BLaER1 (cell line): ENCODE results near the gene UBE2G2.

Experiments used
- H3K27ac ChIP-seq: shearing (Covaris generic); formaldehyde crosslinking; 2 replicates; pipeline ENCODE4 v1.8.1; 2022
- H3K27me3 ChIP-seq: shearing (Covaris generic); formaldehyde crosslinking; 2 replicates; pipeline ENCODE4 v1.8.1; 2022
- H3K36me3 ChIP-seq: shearing (Covaris generic); formaldehyde crosslinking; 2 replicates; pipeline ENCODE4 v1.8.1; 2022
- H3K4me1 ChIP-seq: shearing (Covaris generic); formaldehyde crosslinking; 2 replicates; pipeline ENCODE4 v1.8.1; 2022
- H3K4me2 ChIP-seq: shearing (Covaris generic); formaldehyde crosslinking; 2 replicates; pipeline ENCODE4 v1.8.1; 2022
- H3K4me3 ChIP-seq: shearing (Covaris generic); formaldehyde crosslinking; 2 replicates; pipeline ENCODE4 v1.8.1; 2022
- H3K9ac ChIP-seq: shearing (Covaris generic); formaldehyde crosslinking; 2 replicates; pipeline ENCODE4 v1.8.1; 2022
- H3K9me3 ChIP-seq: shearing (Covaris generic); formaldehyde crosslinking; 2 replicates; pipeline ENCODE4 v1.8.1; 2022
- H4K20me1 ChIP-seq: shearing (Covaris generic); formaldehyde crosslinking; 2 replicates; pipeline ENCODE4 v1.8.1; 2022
- Cebpa-rat ChIP-seq: shearing (Covaris generic); IDR thresholded peaks from 2 replicates; pipeline ENCODE4 v1.8.1; 2022

The UBE2G2 gene

DNA sequence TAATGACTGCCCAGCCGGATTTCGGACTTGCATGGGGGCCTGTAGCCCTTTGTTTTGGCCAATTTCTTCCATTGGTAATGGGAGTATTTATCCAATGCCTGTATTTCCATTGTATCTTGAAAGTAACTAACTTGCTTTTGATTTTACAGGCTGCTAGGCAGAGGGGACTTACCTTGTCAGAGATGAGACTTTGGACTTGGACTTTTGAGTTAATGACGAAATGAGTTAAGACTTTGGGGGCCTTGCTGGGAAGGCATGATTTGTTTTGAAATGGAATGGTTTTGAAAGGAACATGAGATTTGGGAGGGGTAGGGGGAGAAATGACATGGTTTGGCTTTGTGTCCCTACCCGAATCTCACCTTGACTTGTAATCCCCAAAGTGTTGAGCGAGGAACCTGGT, 9.6 kb downstream of the UBE2G2 start:
- Histone ChIP-seq H3K27ac (no peak overlapping the region), H3K4me3 (no peak overlapping the region), H3K4me1 (peaks cover 10% of the 10 kb centered on the region), H3K9me3 (no peaks in the 10 kb centered on the region), H3K4me2 (no peak overlapping the region), H3K27me3 (no peaks in the 10 kb centered on the region), H3K9ac (no peak overlapping the region), H4K20me1 (peaks cover 100% of the 10 kb centered on the region), H3K36me3 (peaks cover 57% of the 10 kb centered on the region)
- TF ChIP-seq Cebpa-rat, result no peak

DNA sequence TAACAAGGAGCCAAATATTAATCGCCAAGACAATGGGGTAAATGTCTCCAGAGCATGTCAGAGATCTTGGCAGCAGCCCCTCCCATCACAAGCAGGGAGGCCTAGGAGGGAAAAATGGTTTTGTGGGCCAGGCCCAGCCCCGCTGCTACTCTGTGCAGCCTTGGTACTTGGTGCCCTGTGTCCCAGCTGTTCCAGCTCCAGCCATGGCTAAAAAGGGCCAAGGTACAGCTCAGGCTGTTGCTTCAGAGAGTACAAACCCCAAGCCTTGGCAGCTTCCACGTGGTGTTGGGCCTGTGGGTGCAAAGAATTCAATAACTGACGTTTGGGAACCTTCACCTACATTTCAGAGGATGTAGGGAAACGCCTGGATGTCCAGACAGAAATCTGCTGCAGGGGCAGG, 10.4 kb downstream of the UBE2G2 start:
- peaks cover 57% of the 10 kb centered on the region for H3K36me3 ChIP-seq
- H4K20me1 ChIP-seq, result peaks cover 100% of the 10 kb centered on the region

GRCh38 chr21:44790368-44790767, 11.3 kb downstream of the UBE2G2 start:
- TF ChIP-seq Cebpa-rat, result no peak
- no peak overlapping the region for H3K27ac ChIP-seq
- peaks cover 62% of the 10 kb centered on the region for H3K36me3 ChIP-seq
- no peak overlapping the region for H3K9ac ChIP-seq
- peaks cover 17% of the 10 kb centered on the region for H3K4me1 ChIP-seq
- H3K4me3 ChIP-seq, result no peak overlapping the region
- no peaks in the 10 kb centered on the region for H3K9me3 ChIP-seq
- peaks cover 100% of the 10 kb centered on the region for H4K20me1 ChIP-seq
- no peaks in the 10 kb centered on the region for H3K27me3 ChIP-seq
- H3K4me2 ChIP-seq, result no peak overlapping the region

More for the DNA sequence above, 10.4 kb downstream of the UBE2G2 start:
- Histone ChIP-seq H3K4me1 (peaks cover 10% of the 10 kb centered on the region), H3K9ac (no peak overlapping the region), H3K27ac (no peak overlapping the region), H3K4me2 (no peak overlapping the region), H3K4me3 (no peak overlapping the region), H3K9me3 (no peaks in the 10 kb centered on the region), H3K27me3 (no peaks in the 10 kb centered on the region)
- TF ChIP-seq Cebpa-rat, result no peak

DNA sequence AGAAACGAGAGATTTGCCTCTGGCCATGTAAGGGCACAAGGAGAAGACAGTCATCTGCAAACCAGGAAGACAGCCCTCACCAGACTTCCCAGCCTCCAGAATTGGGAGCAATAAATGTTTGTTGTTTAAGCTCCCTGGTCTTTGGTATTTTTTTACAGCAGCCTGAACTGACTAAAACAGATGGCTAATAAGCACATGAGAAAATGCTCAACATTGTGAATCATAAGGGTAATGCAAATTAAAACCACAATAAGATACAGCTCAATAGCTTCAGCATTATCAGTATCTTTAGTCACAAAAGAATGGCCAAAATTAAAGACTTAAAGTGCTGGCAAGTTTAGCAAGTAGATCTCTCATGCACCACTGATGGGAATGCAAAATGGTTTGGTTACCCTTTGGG, 11.7 kb downstream of the UBE2G2 start:
- Histone ChIP-seq H3K4me3 (no peak overlapping the region), H3K4me1 (peaks cover 17% of the 10 kb centered on the region), H3K36me3 (peaks cover 62% of the 10 kb centered on the region), H3K4me2 (no peak overlapping the region), H3K27me3 (no peaks in the 10 kb centered on the region), H3K27ac (no peak overlapping the region), H3K9ac (no peak overlapping the region), H4K20me1 (peaks cover 100% of the 10 kb centered on the region), H3K9me3 (no peaks in the 10 kb centered on the region)
- no peak for TF ChIP-seq Cebpa-rat

DNA sequence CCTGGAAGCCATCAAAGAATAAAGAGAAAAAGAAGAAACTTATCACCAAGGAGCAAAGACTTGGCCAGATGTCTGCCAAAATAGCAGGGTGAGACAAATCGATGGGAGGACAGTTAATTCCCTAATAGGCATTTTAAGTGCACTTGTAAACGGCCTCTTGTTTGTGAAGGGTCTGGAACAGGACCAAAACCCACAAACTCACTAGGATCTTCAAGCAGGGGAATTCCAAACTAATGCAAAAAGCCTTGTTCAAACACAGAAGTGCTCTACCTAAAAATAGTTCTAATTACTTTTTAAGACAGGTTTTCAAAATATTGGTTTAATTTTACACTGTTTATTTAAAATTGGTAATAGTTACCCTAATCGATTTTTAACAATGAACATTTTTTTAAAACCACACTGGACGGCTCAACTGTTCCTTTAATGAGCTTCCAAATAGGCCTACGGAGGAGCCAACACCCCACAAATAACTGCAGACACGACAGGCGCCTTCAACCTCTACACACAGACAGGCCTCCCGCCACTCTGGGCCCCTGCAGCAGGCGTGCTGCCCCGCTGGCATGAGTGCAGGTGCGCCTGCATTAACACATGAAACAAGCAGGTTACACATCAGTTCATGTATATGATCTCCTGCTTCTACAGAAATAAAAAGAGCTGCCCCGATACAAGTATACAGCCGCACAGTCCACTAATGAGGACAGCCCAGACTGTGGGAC, 15.8 kb downstream of the UBE2G2 start:
- no peak for TF ChIP-seq Cebpa-rat
- H4K20me1 ChIP-seq, result peaks cover 100% of the 10 kb centered on the region

GRCh38 chr21:44784810-44785209, 16.8 kb downstream of the UBE2G2 start:
- no peaks in the 10 kb centered on the region for H3K27me3 ChIP-seq
- peaks cover 100% of the 10 kb centered on the region for H4K20me1 ChIP-seq
- 0 out of 2 replicates have a peak, but pooled peaks cover 3% of the 10 kb centered on the region for H3K9me3 ChIP-seq
- H3K9ac ChIP-seq, result no peak overlapping the region
- H3K36me3 ChIP-seq, result peaks cover 66% of the 10 kb centered on the region
- peaks cover 25% of the 10 kb centered on the region for H3K4me1 ChIP-seq
- H3K4me2 ChIP-seq, result no peak overlapping the region
- TF ChIP-seq Cebpa-rat, result no peak
- H3K4me3 ChIP-seq, result no peak overlapping the region
- H3K27ac ChIP-seq, result no peak overlapping the region

More for the DNA sequence above, 15.8 kb downstream of the UBE2G2 start:
- no peak overlapping the region for H3K4me2 ChIP-seq
- no peak overlapping the region for H3K27ac ChIP-seq
- H3K9me3 ChIP-seq, result 0 out of 2 replicates have a peak, but pooled peaks cover 3% of the 10 kb centered on the region
- H3K27me3 ChIP-seq, result no peaks in the 10 kb centered on the region
- peaks cover 69% of the 10 kb centered on the region for H3K36me3 ChIP-seq
- no peak overlapping the region for H3K4me3 ChIP-seq
- peaks cover 15% of the 10 kb centered on the region for H3K4me1 ChIP-seq
- H3K9ac ChIP-seq, result no peak overlapping the region

- H3K4me3 ChIP-seq, result no peak overlapping the region
- no peaks in the 10 kb centered on the region for H3K27me3 ChIP-seq
- no peak for TF ChIP-seq Cebpa-rat
- H3K36me3 ChIP-seq, result peaks cover 76% of the 10 kb centered on the region
- no peak overlapping the region for H3K9ac ChIP-seq
- 0 out of 2 replicates have a peak, but pooled peaks cover 3% of the 10 kb centered on the region for H3K9me3 ChIP-seq
- no peak overlapping the region for H3K4me2 ChIP-seq
- peaks cover 100% of the 10 kb centered on the region for H4K20me1 ChIP-seq
- H3K4me1 ChIP-seq, result peaks cover 36% of the 10 kb centered on the region
- H3K27ac ChIP-seq, result no peak overlapping the region
These were observed 18.5 kb downstream of the UBE2G2 start for GRCh38 chr21:44783020-44783696.

- Histone ChIP-seq H3K27me3 (no peaks in the 10 kb centered on the region), H4K20me1 (peaks cover 88% of the 10 kb centered on the region), H3K9ac (no peak overlapping the region), H3K4me2 (peak overlapping the region; percentile 52; the same call in 1 of the 2 replicates), H3K9me3 (0 out of 2 replicates have a peak, but pooled peaks cover 3% of the 10 kb centered on the region), H3K27ac (no peak overlapping the region), H3K4me1 (peaks cover 36% of the 10 kb centered on the region), H3K36me3 (peaks cover 78% of the 10 kb centered on the region), H3K4me3 (no peak overlapping the region)
- TF ChIP-seq Cebpa-rat, result no peak
These were observed 20.7 kb downstream of the UBE2G2 start for GRCh38 chr21:44780767-44781459.

DNA sequence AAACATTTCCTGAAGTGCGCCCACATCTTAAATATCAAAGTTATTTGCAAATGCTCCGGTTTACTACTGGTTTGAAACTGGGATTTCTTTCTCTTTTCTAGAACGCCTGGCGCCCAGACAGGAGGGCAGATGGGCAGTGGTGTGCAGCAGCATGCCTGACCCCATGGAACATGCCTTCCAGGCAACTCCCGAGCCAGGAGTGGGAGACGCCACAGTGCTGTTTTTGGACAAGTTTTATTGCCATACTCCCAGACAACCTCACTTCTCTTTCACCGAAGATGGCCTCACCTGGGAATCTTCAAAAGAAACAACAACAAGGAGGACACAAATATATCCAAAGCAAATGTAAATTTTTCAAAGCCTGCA, 21.5 kb downstream of the UBE2G2 start:
- H4K20me1 ChIP-seq, result peaks cover 85% of the 10 kb centered on the region
- no peak overlapping the region for H3K4me3 ChIP-seq
- H3K27me3 ChIP-seq, result no peaks in the 10 kb centered on the region
- H3K9me3 ChIP-seq, result 0 out of 2 replicates have a peak, but pooled peaks cover 3% of the 10 kb centered on the region
- H3K4me2 ChIP-seq, result peak overlapping the region; percentile 52
- TF ChIP-seq Cebpa-rat, result no peak
- H3K27ac ChIP-seq, result no peak overlapping the region
- peaks cover 75% of the 10 kb centered on the region for H3K36me3 ChIP-seq
- no peak overlapping the region; the same call in 1 of the 2 replicates for H3K9ac ChIP-seq
- peaks cover 31% of the 10 kb centered on the region for H3K4me1 ChIP-seq
